Chondrocyte (in vitro differentiated cells): ENCODE measurements around the gene FOSB. TPM values are rescaled to one million over a fixed set of nuclear protein-coding genes. Genes with fewer than 3 reads are reported as not detected.
A peak's percentile ranks its signal among the peaks of the same experiment; 100 is the strongest.

Source experiments
- DNase-seq: peaks from one replicate; pipeline ENCODE4 v3.0.0; 2021; ENCODE audit warnings: mixed read lengths, low spot score
- H3K27ac Mint-ChIP-seq: one replicate; pipeline ENCODE4 v1.8.0; 2021; ENCODE audit warnings: mild to moderate bottlenecking, moderate library complexity, mixed read lengths; ENCODE audit not compliant: unreplicated experiment
- H3K27me3 Mint-ChIP-seq: 2 replicates; pipeline ENCODE4 v1.8.0; 2021; ENCODE audit warnings: low read depth, mixed read lengths
- H3K36me3 Mint-ChIP-seq: 2 replicates; pipeline ENCODE4 v1.8.0; 2021; ENCODE audit warnings: low read depth, mixed read lengths
- H3K4me1 Mint-ChIP-seq: 2 replicates; pipeline ENCODE4 v1.8.0; 2021; ENCODE audit warnings: low read depth, mild to moderate bottlenecking, mixed read lengths
- H3K4me3 Mint-ChIP-seq: one replicate; pipeline ENCODE4 v1.8.0; 2021; ENCODE audit warnings: mild to moderate bottlenecking, moderate library complexity, mixed read lengths; ENCODE audit not compliant: unreplicated experiment
- H3K9me3 Mint-ChIP-seq: 2 replicates; pipeline ENCODE4 v1.8.0; 2021; ENCODE audit warnings: low read depth, mixed read lengths
- total RNA-seq: library from RNA; stranded (reverse); gene quantifications from 3 replicates; pipeline ENCODE4 v1.2.1, GENCODE V29; 2021
- TF ChIP-seq, protein P1 (sequence below): fragments of 200-600 bp; sonication (generic); IDR thresholded peaks from 2 replicates; pipeline ENCODE4 v1.5.0; 2021; ENCODE audit warnings: antibody characterized with exemption, mild to moderate bottlenecking, moderate library complexity

FOSB gene
- total RNA-seq, 1 donor from 2014 or later = 43.8 TPM

GRCh38 chr19:45478454-45479238 is 10.8 kb downstream of the FOSB start:
- Mint-ChIP-seq H3K4me3 (peak overlapping the region; percentile 78), H3K27me3 (no peaks in the 10 kb centered on the region), H3K36me3 (peaks cover 2% of the 10 kb centered on the region), H3K4me1 (peaks cover 15% of the 10 kb centered on the region), H3K9me3 (no peaks in the 10 kb centered on the region), H3K27ac (peak overlapping the region; percentile 95)
- TF ChIP-seq, protein P1, sequence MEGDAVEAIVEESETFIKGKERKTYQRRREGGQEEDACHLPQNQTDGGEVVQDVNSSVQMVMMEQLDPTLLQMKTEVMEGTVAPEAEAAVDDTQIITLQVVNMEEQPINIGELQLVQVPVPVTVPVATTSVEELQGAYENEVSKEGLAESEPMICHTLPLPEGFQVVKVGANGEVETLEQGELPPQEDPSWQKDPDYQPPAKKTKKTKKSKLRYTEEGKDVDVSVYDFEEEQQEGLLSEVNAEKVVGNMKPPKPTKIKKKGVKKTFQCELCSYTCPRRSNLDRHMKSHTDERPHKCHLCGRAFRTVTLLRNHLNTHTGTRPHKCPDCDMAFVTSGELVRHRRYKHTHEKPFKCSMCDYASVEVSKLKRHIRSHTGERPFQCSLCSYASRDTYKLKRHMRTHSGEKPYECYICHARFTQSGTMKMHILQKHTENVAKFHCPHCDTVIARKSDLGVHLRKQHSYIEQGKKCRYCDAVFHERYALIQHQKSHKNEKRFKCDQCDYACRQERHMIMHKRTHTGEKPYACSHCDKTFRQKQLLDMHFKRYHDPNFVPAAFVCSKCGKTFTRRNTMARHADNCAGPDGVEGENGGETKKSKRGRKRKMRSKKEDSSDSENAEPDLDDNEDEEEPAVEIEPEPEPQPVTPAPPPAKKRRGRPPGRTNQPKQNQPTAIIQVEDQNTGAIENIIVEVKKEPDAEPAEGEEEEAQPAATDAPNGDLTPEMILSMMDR = peak; percentile 80
- no peak for DNase-seq

GRCh38 chr19:45483033-45483432 is 15.2 kb downstream of the FOSB start:
- no peak overlapping the region for H3K27ac Mint-ChIP-seq
- no peak for DNase-seq
- no peaks in the 10 kb centered on the region for H3K36me3 Mint-ChIP-seq
- H3K4me3 Mint-ChIP-seq = no peak overlapping the region
- no peaks in the 10 kb centered on the region for H3K27me3 Mint-ChIP-seq
- peaks cover 8% of the 10 kb centered on the region for H3K4me1 Mint-ChIP-seq
- no peaks in the 10 kb centered on the region for H3K9me3 Mint-ChIP-seq
- TF ChIP-seq, protein P1 = no peak

GRCh38 chr19:45484273-45484945 is 16.6 kb downstream of the FOSB start:
- TF ChIP-seq, protein P1 = no peak
- no peaks in the 10 kb centered on the region for H3K9me3 Mint-ChIP-seq
- H3K36me3 Mint-ChIP-seq = no peaks in the 10 kb centered on the region
- no peak overlapping the region for H3K27ac Mint-ChIP-seq
- no peak for DNase-seq
- peaks cover 2% of the 10 kb centered on the region for H3K4me1 Mint-ChIP-seq
- no peak overlapping the region for H3K4me3 Mint-ChIP-seq
- H3K27me3 Mint-ChIP-seq = no peaks in the 10 kb centered on the region

DNA sequence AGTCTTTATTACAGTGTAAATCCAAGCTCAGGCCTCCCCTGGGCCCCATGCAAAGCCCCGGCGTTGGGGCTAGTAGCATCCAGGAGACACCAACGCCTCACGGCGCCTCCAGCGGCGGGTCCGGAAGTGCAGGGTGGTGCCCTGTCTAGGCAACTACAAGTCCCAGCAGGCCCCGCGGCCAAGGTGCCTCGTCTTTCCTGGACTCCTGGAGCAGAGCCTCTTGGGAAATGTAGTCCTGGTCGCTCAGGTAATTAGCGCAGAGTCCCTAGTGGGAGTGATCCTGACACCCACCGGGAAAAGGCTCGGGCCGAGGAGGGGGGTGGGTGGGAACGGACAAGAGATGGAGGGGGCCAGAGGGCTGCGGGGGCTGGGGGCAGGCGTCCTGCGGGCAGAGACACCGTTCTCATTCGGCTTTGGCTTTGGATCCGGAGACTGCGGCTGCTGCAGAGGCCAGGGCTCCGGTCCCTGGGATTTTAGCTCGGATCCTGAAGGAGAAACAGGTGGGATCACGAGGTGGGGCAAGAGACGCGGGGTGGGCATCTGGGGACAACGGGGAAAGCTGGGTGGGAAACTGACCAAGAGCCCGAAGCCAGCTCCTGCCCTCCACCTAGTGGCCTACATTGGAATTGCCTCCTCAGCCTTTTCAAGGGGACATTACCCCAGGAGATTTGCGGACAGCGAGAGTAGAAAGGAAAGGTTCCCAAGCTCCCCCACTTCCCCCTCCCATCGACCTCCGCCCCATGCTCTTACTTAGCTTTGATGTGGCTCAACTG is 17.7 kb downstream of the FOSB start:
- DNase-seq = peak; percentile 99
- peaks cover 2% of the 10 kb centered on the region for H3K4me1 Mint-ChIP-seq

More for the DNA sequence above, 17.7 kb downstream of the FOSB start:
- H3K27me3 Mint-ChIP-seq = no peaks in the 10 kb centered on the region
- no peaks in the 10 kb centered on the region for H3K9me3 Mint-ChIP-seq
- TF ChIP-seq, protein P1 = peak; percentile 85
- no peaks in the 10 kb centered on the region for H3K36me3 Mint-ChIP-seq
- H3K4me3 Mint-ChIP-seq = peak overlapping the region; percentile 94
- peak overlapping the region; percentile 95 for H3K27ac Mint-ChIP-seq
